NCI-H748 (cell line): Measurements from ENCODE around the gene NPAS3.

ENCODE experiments used
- DNase-seq: peaks from one replicate; lab custom pipeline; 2025; ENCODE audit not compliant: unreplicated experiment; lab: John Stamatoyannopoulos, UW

Gene NPAS3

DNA sequence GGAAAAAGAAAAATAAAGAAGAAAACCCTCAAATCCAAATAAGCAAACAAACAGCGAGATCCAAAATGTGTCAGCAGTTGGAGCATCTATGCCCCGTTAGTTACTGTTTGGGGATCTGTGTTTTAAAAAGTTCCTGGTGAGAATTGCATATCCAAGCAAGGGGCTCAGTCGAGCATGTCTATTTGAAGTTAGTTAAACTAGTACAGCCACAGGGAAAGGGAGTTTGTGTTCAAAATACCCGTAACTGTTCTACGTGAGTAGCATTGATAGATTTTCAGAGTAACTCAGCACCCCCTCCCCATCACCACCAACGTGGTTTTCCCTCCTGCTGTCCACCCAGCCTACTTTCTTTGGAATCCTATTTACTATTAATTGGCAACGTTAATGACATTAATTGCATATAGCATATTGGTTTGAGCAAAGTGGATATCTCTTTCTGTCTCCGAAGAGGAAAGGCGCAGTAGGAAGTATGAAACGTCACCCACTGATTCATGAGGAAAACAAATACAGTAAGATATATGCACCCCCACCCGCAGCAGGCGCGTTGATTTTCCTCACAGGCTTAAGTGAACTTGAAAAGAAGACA, 1.5 kb downstream of the NPAS3 start:
- DNase-seq: peak; percentile 56

GRCh38 chr14:32940711-32941667, 2.3 kb downstream of the NPAS3 start:
- DNase-seq: no peak

DNA sequence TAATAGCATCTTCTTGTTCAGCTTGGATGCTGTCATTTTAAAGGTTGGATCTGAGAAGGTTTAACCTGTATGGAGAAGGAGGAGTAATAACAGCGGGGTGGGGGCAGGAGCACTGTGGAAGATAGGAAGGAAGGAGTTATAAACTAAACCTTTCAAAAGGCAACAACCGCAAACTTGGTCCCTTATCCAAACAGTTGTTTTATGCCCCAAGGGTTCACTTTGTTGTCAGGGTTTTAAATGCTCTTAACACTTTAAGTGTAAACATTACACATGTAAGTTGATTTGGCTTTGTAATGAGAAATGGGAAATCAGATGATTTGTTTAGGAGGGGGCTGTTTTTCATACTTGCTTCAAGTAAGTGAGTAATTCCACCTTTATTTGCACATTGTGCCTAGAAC, 3.0 kb downstream of the NPAS3 start:
- DNase-seq: no peak

DNA sequence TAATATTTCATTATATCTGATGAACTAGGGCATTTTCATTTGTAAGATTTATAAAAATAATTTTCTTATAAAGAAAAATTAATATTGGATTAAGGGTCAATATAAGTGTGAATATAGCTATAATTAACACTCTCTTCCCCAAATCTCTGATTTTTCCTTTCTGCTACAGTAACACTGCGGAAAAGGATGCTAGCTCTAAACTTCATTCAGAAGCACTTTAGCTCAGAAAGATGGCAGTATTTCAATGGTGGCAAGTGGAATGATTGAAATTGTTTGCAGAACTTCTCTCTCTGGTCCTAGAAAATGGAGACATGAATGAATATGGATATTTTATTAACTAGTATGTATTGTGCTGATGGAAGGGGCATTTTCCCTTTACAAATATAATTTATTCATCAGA, 8.4 kb downstream of the NPAS3 start:
- DNase-seq: no peak

DNA sequence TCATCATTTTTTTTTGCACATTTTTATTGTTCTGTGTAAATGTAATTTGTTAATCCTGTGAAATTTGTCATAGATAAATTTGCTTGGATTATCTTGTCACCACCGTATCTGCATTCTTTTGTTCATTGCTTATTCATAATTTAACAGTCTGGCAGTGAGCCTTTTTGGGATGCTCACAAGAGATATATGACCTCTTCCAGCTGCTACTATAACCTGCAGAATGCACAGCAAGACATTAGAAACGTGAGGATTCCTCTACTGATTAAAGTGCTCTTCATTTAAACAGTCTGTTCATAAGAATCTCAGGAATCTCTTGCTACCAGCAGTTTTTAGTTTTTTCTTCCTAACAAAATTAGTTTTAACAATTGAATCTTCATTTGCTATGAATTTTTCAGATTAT, 9.1 kb downstream of the NPAS3 start:
- DNase-seq: no peak

DNA sequence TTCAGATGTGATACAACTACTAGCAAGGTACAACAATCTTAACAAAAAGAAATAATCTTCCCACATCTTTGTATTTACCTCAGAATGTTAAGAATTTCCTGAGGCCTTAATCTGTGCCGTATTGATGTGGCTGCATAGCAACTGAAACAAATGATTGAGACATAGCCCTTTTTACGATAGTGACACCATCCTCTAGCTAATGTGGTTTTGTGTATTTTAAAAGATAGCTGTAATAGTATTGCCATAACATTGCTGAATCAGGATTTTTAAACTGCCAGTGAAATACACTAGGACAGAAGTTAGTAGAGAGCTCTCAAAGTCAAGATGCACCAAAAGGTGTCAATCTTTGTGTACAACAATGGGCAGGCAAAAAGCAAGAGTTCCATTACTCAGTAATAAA, 11.9 kb downstream of the NPAS3 start:
- no peak for DNase-seq

DNA sequence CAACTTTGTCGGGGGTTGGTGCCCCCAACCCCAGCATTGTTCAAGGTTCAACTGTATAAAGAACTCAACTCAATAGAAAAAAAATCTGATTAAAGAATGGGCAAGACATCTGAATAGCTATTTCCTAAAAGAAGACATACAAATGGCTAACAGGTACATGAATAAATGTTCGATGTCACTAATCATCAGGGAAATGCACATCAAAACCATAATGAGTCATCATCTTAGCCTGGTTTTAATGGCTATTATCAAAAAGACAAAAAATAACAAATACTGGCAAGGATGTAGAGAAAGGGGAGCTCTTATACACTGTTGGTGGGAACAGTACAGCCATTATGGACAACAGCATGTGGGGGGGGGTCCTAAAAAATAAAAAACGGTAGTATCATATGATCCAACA, 28.7 kb downstream of the NPAS3 start:
- DNase-seq: no peak

DNA sequence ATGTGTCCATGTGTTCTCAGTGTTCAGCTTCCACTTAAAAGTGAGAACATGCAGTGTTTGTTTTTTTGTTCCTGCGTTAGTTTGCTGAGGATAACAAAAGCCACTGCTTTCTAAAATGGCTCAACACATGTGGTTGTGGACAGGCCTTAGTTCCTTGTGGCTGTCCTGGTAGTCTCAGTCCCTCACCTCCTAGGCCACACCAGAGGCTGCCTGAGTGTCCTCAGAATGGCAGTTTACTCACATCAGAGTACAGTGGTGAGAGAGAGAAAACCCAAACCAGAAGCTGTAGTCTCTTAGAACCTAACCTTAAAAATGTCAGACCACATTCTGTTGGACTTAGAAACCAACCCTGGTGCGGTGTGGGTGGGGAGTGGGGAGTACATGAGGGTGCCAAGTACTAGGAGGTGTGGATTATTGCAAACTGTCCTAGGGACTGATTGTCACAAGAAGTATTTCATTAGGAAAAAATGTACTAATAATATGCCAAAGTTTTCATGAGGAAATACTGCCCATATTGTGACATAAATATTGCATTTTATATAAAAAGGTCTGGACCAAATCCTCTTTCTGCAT, 30.4 kb downstream of the NPAS3 start:
- no peak for DNase-seq

DNA sequence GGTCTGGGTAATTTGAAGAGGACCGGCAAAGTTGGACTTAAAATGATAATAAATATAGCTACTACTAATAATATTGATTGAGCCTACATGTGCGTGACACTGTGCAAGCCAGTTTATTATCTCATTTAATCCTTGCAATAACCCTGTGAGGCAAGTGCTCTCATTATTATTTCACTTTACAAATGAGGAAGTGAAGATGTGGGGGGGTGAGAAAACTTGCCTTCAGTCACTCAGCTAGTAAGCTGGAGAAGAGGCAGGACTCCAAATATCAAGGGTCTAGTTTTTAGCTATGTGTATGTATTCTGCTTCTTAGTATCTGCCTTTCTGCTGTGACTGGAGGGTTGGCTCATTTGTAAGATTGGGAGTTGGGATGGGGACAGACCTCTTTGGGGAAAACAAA, 39.2 kb downstream of the NPAS3 start:
- no peak for DNase-seq

- no peak for DNase-seq
These were observed 40.1 kb downstream of the NPAS3 start for GRCh38 chr14:32978691-32979255.

- DNase-seq: no peak
These were observed 41.7 kb downstream of the NPAS3 start for GRCh38 chr14:32980178-32980901.

- DNase-seq: peak; percentile 6
These were observed 42.3 kb downstream of the NPAS3 start for GRCh38 chr14:32980902-32981501.

GRCh38 chr14:32984241-32984930, 45.7 kb downstream of the NPAS3 start:
- DNase-seq: no peak

- no peak for DNase-seq
These were observed 47.2 kb downstream of the NPAS3 start for GRCh38 chr14:32985866-32986265.

GRCh38 chr14:32986791-32987540, 48.3 kb downstream of the NPAS3 start:
- no peak for DNase-seq

DNA sequence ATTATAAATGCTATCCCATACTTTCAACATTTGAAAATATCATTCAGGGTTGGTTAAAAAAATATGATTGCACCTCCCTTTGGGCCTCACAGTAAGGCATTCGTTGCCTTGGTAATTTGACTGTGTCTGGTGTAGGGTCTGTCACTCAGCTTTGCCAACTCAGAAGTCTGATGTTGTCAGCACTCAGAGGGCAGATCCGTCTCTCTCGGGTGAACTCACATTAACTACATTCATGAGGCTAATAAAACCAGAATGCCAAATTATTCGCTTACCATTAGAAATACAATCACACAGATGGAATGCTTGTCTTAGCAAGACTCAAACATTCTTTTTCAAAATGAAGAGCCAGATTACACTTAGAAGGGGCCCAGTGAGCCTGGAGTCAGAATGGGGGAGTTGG, 53.0 kb downstream of the NPAS3 start:
- DNase-seq: no peak

DNA sequence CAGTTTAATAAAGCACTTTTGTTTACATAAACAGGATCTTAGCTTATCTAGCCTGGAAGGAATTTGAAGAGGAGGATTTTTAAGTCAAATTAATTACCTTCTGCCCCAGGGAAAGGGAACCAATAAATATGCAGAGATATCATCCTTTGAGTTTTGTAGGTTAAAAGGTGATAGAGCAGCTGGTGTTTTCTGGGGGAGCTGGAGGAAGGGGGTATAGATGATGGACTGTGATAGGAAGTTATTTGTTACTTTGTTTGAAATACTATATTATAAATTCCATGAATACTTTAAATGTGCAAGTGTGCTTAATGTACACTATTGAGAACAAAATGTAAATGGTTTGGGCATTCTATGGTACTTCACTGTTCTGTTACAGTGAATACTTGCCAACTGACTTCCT, 55.2 kb downstream of the NPAS3 start:
- DNase-seq: no peak

DNA sequence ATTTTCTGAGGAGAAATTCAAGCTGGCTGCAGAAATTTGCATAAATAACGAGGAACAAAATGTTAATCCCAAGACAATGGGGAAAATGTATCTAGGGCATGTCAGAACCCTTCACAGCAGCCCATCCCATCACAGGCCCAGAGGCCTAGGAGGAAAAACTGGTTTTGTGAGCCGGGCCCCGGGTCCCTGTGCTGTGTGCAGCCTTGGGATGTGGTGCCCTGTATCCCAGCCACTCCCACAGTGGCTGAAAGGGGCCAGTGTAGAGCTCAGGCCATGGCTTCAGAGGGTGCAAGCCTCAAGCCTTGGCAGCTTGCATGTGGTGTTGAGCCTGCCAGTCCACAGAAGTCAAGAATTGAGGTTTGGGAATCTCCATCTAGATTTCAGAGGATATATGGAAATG, 57.7 kb downstream of the NPAS3 start:
- no peak for DNase-seq

DNA sequence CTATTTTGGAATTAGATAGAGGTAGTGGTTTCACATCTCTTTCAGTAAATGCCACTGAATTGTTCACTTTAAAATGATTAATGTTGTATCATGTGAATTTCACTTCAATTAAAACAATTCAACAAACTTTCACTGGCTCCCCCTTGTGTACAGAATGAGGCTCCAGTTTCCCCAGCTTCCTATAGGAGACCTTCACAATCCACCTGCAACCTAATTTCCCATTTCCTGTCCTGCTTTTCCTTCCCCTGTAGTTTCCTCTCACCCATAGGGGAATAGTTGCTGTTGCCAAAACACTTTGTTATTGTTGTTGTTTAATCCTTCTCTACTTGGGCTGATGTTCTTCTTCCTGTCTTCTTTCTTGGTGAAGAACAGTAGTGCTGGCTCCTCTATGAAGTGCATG, 59.8 kb downstream of the NPAS3 start:
- peak; percentile 43 for DNase-seq

GRCh38 chr14:33009673-33010072, 71.0 kb downstream of the NPAS3 start:
- no peak for DNase-seq
